GM19467 (cell line): ENCODE measurements around the gene PLPP3.
A peak's percentile ranks its signal among the peaks of the same experiment; 100 is the strongest.

Experiments
- ATAC-seq: cut with Tn5 transposase; IDR thresholded peaks from one replicate; pipeline ENCODE4 v1.9.1; 2021; ENCODE audit warnings: mild to moderate bottlenecking, moderate library complexity; ENCODE audit not compliant: unreplicated experiment

Gene PLPP3

DNA sequence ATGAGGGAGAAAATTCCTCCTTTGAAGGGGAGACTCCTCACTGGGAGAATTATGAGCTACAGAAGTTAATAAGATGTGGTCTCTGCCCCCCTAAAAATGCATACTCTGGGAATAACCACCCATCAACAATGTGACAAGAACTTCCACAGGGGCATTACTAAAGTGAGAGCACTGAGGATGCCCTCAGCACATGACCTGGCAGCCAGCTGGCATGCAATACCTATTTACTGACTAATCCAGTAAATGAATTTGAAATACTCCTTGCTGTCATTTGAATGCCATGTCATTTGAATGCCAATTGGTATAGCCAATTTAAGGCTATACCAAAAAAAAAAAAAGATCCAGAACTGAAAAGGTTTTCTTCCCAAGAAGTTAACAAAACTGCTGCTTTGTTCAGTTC lies 30.8 kb downstream of the PLPP3 start:
- no peak for ATAC-seq

DNA sequence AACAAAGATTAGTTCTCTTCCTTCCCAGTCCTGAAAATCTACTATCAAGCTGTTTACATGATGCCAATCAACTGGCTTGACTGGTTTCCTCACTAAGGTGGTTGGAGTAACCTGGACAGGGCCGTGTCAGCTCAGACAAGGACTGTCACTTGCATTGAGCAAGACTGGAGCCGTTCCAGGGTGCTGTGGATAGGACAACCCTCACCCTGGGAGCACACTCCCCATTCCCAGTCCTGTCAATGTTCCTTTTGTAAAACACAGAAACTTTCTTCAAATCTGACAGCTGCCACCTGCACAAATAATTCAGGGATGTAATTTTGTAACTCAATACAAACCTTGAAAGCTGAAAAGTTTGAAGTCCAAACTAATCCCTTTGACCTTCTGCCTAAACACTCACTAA lies 31.4 kb downstream of the PLPP3 start:
- no peak for ATAC-seq

DNA sequence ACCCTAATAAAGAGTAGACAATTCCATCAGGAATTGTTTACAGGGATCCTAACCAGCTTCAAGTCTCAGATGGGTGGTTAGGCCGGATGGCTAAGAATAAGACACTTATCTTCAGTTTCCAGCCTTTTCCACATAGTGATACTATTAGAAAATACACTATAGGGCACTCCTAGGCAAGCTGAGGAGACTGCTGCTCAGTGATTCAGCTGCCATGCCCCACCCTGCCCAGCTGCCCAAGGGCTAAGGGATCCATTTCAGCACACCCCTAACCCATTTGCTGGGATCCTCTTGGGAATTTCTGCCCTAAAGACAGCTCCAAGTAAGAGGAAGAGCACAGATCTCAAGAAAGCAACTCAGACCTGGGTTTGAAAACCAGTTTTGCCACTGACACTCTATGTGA lies 31.9 kb downstream of the PLPP3 start:
- ATAC-seq, result no peak

DNA sequence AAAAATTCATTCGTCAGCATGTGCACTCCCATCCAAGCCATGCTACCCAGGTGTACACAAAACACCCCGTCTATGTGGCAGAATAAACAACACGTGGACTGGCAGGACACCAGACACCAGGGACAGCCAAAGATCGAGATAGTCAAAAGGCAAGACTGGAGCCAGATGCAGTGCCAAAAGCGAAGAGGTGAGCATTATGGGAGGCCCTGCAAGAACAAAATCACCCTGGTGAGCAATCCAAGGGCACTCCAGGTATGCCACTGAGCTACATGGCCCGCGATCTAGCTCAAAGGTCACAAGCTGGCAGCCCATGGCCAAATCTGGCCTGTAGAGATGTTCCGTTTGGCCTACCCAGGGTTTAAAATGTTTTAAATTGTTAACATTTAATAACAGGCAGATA lies 33.7 kb downstream of the PLPP3 start:
- ATAC-seq, result no peak

DNA sequence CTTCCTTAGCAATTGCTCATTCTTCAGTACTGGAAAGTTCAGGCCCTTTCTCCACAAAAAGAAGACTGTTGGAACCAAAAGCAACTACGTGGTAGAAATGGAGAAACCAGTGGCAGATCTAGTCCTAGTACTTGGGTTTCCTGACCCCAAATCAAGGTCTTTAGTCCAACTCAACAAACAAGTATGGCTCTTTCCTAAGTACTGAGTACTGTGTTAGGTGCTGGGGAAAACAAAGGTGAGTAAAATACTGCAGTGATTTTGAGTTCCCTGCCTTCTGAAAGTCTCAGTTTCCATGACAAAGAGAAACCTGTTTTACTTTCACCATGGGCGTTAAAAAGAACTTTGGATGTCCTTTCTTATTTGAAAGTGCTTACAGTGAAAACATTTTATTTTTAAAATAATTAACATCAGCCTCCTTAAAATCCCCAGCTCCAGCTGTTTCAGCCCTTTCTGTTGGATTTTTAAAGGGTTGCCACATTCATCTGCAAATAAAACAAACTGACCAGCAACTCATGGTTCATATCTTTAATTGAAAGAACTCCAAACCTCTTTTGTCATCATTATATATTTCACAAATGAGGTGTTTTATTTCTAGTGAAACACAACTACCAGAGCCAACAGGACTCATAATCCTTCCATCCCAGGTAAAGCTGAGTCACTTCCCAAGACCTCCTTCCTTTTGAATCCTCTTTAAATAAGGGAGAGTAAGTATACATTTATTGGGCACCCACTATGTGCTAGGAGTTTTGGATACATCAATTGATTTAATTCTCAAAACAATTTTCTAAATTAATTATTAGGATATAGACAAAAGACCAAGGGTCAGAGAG lies 35.4 kb downstream of the PLPP3 start:
- no peak for ATAC-seq

DNA sequence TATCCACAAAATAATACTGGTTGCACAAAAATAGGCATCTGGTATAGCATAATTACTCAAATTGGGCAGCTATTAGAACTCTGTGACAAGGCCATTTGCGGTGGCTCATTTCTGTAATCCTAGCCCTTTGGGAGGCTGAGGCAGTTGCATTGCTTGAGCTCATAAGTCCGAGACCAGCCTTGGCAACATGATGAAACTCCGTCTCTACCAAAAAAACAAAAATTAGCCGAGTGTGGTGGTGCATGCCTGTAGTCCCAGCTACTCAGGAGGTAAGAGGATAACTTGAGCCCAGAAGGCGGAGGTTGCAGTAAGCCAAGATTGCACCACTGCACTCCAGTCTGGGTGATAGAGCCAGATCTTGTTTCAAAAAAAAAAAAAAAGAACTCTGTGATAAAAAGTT lies 36.7 kb downstream of the PLPP3 start:
- ATAC-seq, result no peak

DNA sequence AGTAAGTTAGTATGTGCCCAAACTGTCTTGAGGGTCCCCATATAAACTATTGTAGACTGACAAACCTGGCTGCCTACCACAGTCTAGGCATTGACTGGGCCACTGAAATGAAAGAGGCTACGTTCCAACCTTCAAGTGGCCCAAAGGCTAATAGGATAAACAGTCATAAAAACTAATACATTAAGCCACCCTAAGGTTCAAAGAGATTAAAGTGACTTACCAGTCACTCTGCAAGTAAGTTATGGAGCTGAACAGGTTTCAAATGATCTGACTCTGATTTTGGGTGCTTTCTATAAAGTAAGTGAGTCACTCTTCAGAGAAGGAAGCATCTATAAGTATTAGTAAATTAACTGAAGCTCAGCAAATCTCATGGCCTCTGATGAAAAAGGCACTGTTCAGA lies 38.0 kb downstream of the PLPP3 start:
- no peak for ATAC-seq

DNA sequence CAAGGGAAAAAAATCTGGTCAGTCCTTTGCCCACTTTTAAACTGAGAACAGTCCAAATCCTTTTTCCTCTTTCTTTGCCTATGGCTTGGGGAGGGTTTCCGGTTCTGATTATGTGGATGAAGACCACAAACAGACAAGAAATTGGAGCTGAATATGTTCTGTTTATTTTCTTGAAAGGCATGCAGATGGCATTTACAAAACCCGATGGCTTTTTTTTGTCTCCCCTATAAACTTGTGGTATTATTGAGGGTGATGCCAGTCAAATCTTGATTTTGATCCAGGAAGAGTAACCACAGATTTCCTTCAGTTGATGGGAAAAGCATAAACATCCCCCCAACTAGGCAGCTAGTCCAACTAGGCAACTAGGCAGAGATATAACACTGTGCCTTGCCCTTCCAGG lies 38.9 kb downstream of the PLPP3 start:
- ATAC-seq, result no peak

DNA sequence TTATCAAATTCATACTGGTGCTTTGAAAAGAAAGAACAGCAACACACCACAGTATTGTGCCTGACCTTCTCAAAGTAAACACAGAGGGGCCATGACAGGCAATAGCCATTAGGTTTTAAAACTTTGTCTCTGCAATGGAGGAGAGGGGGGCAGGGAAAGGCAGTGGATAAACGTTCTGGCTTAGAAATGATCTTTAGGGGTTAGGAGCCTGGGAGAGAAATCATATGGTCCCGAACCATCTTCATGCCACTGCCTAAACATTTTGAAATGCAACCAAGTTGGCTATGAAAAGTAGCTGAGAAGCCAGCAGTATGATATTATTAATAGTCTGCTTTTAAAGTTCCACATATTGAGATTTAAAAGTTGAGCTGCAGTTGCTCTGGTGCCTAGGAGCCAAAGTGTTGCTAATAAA lies 39.8 kb downstream of the PLPP3 start:
- ATAC-seq, result no peak

DNA sequence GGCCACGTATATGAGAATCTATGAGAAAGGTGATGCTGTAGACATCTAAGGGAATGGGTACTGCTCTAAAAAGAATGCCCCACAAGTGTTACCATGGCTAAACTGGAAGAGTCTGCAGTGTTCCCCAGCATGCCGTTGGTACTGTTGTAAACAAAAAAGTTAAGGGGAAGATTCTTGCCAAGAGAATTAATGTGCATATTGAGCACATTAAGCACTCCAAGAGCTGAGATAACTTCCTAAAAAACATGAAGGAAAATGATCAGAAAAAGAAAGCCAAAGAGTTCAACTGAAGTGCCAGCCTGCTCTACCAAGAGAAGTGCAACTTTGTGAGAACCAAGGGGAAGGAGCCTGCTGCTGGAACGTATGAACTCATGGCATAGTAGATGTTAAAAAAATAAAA lies 40.8 kb downstream of the PLPP3 start:
- no peak for ATAC-seq

DNA sequence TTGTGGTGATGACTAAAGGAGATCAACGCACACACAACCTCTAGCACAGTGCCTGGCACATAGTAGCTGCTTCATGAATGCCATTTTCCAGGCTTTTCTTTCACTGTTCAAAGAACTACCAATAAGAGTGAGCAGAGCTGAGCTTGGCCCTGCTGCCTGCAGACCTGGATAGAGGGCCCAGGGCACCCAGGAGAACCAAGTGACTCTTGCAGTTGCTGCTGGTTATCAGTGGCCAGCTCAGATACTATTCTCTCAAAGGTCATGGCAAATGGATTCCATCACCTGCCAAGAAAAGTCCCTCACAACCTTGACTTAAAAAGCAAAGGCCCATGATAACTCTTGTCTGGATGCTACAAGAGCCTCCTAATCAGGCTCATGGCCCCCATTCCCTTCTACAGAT lies 41.7 kb downstream of the PLPP3 start:
- no peak for ATAC-seq

DNA sequence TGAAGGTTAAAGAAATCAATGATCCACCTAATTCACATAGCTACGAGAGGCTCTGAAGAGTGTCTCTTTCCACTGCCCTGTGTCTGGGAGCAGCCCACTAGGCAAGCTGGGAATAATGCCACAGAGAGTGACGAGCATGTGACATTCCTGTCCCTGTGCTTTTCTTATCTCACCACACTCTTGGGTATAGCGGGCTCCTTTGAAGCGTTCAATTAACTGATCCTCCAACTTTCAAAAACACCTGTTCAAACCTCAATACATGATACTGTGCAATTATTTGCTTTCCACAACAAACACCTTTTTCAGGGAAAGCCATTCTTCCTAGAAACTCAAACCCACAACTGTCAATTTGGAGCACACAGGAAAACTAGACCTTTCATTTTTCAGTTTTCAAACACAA lies 43.4 kb downstream of the PLPP3 start:
- ATAC-seq, result no peak

DNA sequence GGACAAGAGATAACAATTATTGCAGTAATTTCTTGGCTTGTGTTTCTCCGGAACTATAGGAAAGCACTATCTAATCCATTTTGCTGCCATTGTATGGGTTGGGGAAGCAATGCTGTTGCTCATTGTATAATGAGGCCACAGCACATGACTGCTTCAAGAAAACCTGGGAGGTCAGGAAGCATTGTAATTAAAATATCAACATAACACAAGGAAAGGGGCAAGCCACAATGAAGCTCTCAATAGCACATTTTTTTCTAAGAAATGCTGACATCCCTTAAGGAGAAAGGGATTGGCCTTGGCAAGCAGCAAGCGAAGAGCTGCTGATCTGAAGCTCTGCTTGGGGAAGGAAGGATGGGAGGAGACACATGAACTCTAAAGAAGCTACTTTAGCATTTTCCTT lies 44.0 kb downstream of the PLPP3 start:
- no peak for ATAC-seq

DNA sequence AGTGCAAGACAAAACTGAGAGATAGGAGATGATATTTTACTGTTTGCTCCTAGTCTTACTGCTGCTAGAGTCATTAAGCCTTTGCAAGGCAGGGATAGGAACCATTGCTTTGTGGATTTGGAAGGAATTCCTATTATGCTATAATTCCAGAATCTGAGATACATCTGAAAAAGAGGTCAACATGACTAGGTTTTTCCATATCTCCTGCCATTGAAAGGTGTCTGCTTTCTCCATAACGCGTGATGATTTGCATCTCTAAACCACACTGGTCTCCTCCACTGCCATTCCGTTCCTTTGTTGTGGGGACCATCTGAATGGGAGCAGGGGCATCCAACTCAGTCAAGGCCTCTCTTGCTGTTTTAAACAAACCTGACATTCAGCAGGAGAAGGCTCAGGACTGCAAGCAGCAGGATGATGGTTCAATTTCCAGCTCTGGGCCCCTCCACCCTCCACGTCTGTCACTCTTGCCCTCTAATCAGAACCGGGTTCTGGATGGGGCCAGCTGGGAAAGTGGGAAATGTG lies 45.2 kb downstream of the PLPP3 start:
- no peak for ATAC-seq

DNA sequence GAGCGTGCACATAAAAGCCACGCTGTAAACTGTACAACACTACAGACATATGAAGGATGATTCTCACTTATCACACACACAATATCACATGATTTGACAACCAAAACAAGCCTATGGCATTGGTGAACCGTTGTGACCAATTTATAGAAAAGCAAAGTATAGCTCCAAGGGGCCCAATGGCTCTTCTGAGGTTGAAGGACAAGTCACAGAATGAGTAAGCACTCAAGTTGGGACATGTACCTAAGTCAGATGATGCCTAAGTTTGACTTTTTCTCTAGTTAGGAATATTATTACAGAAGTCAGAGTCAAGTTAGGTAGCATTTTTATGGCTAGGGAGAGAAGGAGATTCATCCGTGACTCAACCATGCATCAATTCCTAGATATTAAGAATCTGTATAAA lies 45.7 kb downstream of the PLPP3 start:
- ATAC-seq, result no peak

DNA sequence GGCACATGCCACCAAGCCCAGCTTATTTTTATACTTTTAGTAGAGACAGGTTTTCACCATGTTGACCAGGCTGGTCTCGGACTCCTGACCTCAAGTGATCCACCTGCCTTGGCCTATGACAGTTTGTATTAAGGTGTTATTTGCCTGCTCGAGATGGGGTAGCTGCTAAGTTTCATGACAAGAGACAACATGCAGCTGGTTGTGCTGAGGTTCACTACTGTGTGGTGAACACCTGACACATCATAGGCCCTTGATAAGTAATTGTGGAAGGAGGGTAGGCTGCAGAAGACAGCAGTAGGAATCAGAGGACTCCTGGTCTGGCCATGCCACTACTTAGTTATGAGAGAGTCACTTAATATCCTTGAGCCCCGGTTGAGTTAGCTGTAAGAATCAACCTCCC lies 46.2 kb downstream of the PLPP3 start:
- no peak for ATAC-seq

DNA sequence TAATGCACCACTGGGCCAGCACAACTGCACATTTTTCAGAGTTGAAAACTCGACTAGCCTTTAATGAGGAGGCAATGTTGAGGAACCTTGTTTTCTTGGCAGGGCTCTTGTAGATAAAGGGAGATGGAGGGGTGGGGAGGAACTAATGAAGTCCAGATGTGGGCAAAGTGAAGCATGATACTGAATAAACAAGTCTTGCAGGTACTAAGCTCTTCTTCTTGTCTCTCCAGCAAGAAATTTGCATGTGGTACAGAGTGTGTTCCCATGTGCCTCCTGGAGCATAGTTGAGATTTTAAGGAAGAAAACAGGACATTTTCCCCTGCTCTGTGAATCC lies 47.0 kb downstream of the PLPP3 start:
- ATAC-seq, result no peak

DNA sequence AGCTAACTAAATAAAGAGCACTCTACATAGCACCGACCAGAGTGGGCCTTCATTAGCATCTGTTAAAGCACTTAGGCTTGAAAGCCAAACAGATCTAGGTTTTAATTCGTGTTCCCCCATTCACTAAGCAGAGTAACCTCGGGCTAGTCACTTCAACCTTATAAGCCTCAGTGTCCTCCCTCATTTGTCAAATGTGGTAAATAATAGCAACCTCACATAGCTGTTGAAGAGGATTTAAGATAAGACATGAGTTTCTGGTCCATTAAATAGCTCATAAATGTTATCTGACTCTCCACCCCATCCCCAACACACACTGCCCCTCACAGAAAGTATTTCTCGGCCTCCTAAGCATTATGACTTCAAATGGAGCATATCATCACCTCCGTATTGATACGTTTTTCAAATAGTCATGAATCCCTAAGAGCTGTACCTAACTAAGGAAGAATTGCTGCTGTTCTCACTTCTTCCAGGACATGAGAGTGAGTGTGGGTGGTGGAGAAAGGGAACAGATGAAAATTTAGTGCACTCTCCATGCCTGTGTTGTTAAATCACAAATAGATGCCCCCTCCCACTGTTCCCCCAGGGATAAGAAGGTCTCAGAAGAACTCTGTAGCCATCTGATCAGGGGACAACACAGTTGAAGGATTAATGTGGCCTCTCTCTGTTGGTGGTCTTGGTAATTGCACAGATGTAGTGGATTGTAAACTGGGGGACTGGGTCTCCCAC lies 47.6 kb downstream of the PLPP3 start:
- ATAC-seq, result no peak

DNA sequence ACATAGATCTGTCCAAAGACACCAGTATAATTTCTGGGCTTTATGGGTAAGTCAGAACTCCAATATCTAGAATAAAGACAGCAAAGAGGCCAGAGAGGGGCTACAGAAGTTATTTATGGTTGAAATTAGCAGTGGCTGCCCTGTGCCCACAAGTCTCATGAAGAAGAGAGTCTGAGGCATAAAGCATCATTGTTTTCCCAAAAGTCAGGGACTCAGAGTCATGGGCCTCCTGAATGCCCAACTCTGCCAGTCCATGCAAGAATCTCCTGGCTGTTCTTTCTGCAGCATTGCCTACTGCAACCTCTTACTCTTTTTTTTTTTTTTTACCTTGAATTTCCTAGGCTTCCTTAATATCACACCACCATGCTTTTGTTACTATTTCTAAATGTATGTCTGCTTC lies 49.6 kb downstream of the PLPP3 start:
- ATAC-seq, result no peak

DNA sequence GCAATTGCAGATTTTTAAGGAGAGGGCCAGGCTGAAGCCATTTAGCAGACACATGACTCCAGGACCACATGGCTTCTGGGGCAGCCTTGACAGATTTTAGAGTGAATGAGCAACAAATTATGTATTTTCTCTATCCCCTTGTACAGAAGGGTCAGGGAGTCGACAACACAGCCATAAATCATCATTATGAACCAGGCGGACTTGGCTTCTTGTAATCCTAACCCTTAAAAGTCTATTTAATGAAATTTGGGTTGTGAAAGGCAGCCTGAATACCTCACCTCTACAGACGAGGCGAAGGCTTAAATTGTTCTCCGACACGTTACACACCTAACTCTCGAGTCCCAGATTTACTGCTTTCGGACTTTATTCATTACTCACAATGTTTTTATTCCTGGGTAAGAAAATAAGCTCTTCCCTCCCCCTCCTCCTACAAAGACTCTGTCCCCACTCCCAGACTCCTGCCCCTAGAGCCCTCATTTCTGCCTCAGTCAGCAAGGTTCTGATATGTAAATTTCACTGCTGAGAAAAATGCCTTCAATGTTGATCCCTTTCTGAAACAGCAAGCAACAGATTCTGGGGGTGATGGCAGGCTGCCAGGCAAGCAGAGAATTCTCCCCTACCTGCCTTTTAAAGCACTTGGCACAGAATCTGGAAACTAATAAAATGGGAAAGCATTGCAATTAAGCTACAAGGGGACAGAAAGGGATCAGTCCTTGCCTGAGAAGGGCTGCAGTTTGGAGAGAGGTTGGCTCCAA lies 51.6 kb downstream of the PLPP3 start:
- ATAC-seq, result no peak

DNA sequence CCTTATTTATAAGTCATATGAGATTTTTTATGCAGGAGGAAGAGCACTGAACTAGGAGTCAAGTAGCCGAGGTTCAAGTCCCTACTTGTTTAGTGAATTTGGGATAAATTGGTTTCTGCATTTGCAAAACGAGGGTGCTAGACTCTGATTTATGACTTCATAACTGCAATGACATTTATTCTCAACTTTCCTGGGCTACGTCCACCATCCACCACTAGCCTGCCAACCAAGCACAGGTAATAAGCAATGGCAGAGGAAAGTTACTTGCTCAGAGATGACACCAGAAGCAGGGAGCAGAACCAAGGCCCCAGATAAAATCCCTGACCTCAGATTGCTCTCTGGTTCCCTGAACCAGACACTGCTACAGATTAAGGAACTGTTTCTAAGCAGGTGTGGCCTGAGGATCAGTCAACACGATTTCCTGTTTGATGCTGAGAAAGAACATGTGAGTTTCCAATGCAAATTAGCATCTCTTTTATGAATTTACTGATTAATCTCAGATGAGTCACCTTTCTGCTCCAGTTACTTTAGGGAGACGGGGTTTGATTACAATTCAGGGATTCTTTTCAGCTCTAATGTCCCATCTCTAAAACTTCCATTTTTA lies 52.7 kb downstream of the PLPP3 start:
- peak; percentile 70 for ATAC-seq
